HG02885 (cell line): ENCODE results near the gene SGK1.

Experiments
- ATAC-seq: cut with Tn5 transposase; IDR thresholded peaks from one replicate; pipeline ENCODE4 v1.9.1; 2021; ENCODE audit warnings: mild to moderate bottlenecking; ENCODE audit not compliant: unreplicated experiment, poor library complexity

SGK1 gene

GRCh38 chr6:134147034-134147533 lies 170.8 kb downstream of the SGK1 start:
- no peak for ATAC-seq

GRCh38 chr6:134146268-134147033 lies 171.5 kb downstream of the SGK1 start:
- ATAC-seq, result no peak

- no peak for ATAC-seq
Measured at GRCh38 chr6:134145786-134146185, 172.1 kb downstream of the SGK1 start.

- no peak for ATAC-seq
Measured at GRCh38 chr6:134138226-134138975, 179.5 kb downstream of the SGK1 start.

GRCh38 chr6:134134654-134135053 lies 183.3 kb downstream of the SGK1 start:
- ATAC-seq, result no peak

- ATAC-seq, result no peak
Measured at GRCh38 chr6:134132494-134133141, 185.3 kb downstream of the SGK1 start.

- ATAC-seq, result no peak
Measured at GRCh38 chr6:134131530-134132139, 186.3 kb downstream of the SGK1 start.

- no peak for ATAC-seq
Measured at GRCh38 chr6:134128146-134128545, 189.8 kb downstream of the SGK1 start.

GRCh38 chr6:134123666-134124208 lies 194.2 kb downstream of the SGK1 start:
- ATAC-seq, result peak; percentile 59

- no peak for ATAC-seq
Measured at GRCh38 chr6:134122775-134123174, 195.1 kb downstream of the SGK1 start.

- no peak for ATAC-seq
Measured at GRCh38 chr6:134119486-134119885, 198.4 kb downstream of the SGK1 start.
